Skeletal muscle satellite cell (primary cell): ENCODE results near the gene PLEKHF1.

Experiments
- H3K27me3 ChIP-seq: 2 replicates; pipeline ENCODE4 v1.7.0; 2013; ENCODE audit warnings: low read length; ENCODE audit not compliant: control insufficient read depth, insufficient read depth
- H3K36me3 ChIP-seq: 2 replicates; pipeline ENCODE4 v1.7.0; 2013; ENCODE audit warnings: mild to moderate bottlenecking, control low read depth, low read length; ENCODE audit not compliant: insufficient read depth
- H3K4me1 ChIP-seq: 2 replicates; pipeline ENCODE4 v1.7.0; 2013; ENCODE audit warnings: low read length; ENCODE audit not compliant: control insufficient read depth, insufficient read depth
- H3K4me2 ChIP-seq: 2 replicates; pipeline ENCODE4 v1.7.0; 2013; ENCODE audit warnings: mild to moderate bottlenecking, low read length
- H3K4me3 ChIP-seq: 2 replicates; pipeline ENCODE4 v1.7.0; 2013; ENCODE audit warnings: low read length
- H3K9ac ChIP-seq: 2 replicates; pipeline ENCODE4 v1.7.0; 2013; ENCODE audit warnings: mild to moderate bottlenecking, low read depth, low read length, moderate library complexity
- H3K9me3 ChIP-seq: replicated peaks from 2 replicates; pipeline ENCODE4 v1.7.0; 2013; ENCODE audit warnings: mild to moderate bottlenecking, control low read depth, low read length

The PLEKHF1 gene

DNA sequence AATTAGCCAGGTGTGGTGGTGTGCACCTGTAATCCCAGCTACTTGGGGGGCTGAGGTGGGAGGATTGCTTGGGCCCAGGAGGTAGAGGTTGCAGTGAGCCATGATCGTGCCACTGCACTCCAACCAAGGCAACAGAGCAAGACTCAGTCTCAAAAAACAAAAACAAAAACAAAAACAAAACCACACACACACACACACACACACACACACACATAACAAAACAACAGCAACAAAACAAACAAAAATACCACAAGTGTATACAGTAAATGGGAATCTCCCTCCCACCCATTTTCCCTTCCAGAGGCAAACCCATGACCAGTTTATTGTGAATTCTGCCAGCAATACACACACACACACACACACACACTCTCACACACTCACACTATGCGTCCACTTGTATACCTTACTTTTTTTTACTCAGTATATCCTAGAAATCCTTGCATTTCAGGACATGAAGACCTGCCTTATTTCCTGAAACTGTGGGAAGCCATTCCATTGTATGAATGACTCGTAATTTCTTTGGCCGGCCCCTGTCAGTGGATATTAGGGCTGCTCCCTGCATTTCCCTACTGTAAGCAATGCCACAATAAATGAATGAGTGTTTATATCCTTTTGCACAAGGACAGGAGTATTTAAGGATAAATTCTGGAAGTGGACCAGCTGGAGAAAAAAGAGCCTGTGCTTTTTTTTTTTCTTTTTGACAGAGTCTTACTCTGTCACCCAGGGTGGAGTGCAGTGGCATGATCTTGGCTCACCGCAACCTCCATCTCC lies 6.9 kb upstream of the PLEKHF1 start:
- Histone ChIP-seq H3K4me1 (peaks cover 31% of the 10 kb centered on the region), H3K36me3 (no peaks in the 10 kb centered on the region), H3K9me3 (no peaks in the 10 kb centered on the region), H3K27me3 (peaks cover 8% of the 10 kb centered on the region), H3K4me3 (no peak overlapping the region), H3K4me2 (no peak overlapping the region), H3K9ac (no peak overlapping the region)

DNA sequence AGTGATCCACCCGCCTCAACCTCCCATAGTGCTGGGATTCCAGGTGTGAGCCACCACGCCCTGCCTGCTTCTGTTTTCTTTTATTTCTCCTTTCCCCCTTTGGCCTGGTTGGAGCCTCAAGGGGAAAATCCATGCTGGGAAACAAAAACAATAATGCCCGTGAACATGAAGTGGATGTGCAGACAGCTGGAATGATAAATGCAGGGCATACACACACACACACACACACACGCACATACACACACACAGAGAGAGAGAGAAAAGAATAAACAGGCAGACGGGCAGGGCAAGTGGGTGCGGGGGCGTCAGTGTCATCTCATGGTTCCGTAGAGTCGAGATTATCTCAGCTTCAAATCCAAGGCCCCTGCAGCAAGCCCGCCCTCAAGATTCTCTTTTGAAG lies 4.4 kb upstream of the PLEKHF1 start:
- H3K9ac ChIP-seq = peak overlapping the region; percentile 84
- no peak overlapping the region for H3K4me3 ChIP-seq
- no peaks in the 10 kb centered on the region for H3K27me3 ChIP-seq
- H3K9me3 ChIP-seq = no peaks in the 10 kb centered on the region
- peaks cover 48% of the 10 kb centered on the region for H3K4me1 ChIP-seq
- no peaks in the 10 kb centered on the region for H3K36me3 ChIP-seq
- H3K4me2 ChIP-seq = peak overlapping the region; percentile 37

DNA sequence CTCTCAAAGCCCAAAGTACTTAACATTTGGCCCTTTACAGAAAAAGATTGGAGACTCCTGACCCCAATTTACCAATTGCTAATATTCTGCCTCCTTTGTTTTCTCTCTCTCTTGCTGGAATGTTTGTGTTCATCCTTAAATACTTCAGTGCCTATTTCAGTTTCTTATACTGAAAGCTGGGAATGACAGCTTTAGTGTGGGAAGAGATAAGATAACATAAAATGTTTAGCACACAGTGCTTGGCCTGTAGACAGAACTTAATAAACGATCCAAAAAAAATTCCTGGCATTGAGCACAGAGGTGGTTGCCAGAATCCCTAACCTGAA lies 3.0 kb upstream of the PLEKHF1 start:
- peak overlapping the region; percentile 60 for H3K4me3 ChIP-seq
- peaks cover 61% of the 10 kb centered on the region for H3K4me1 ChIP-seq
- no peaks in the 10 kb centered on the region for H3K36me3 ChIP-seq
- peak overlapping the region; percentile 86 for H3K4me2 ChIP-seq
- H3K27me3 ChIP-seq = no peaks in the 10 kb centered on the region
- no peaks in the 10 kb centered on the region for H3K9me3 ChIP-seq
- H3K9ac ChIP-seq = peak overlapping the region; percentile 84

DNA sequence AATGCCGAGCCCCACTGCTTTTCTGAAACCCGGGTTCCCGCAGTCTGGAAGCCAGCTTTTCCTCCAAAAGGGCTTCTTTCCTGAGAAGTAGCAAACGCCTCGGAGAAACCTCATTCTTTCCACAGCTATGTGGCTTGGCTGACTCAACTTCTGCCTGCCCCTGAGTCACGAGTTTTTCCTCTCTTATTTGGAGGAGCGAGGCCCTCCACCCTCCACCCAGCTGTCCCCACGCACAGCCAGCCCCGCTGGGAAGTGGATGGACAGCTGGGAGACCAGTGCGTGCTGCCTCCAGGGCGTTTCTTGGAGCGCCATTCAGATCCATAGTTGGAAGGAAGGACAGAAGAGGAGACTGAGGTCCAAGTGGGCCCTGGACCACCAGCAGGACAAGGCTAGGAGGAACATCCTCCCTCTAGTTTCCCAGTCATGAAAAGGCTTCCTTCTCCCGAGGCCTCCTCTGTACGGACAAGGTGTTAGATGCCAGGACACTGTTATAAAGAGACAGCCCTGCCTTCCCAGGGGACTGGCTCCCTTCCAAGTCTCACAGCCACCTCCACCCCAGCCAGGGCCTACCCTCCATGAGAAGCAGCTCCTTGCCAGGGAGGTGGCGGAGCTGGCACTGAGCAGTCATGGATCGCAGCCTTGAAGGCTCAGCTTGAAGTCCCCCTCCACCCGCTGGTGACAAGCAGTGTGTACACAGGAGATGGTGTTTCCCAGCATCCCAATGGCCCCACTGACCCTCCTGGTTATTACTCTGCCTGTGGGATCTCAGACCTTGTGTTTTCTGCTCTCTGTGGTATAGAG lies 2.5 kb upstream of the PLEKHF1 start:
- H3K4me1 ChIP-seq = peaks cover 65% of the 10 kb centered on the region
- peak overlapping the region; percentile 84 for H3K9ac ChIP-seq
- H3K36me3 ChIP-seq = no peaks in the 10 kb centered on the region
- no peaks in the 10 kb centered on the region for H3K9me3 ChIP-seq
- peak overlapping the region; percentile 86 for H3K4me2 ChIP-seq
- no peaks in the 10 kb centered on the region for H3K27me3 ChIP-seq
- peak overlapping the region; percentile 60 for H3K4me3 ChIP-seq

DNA sequence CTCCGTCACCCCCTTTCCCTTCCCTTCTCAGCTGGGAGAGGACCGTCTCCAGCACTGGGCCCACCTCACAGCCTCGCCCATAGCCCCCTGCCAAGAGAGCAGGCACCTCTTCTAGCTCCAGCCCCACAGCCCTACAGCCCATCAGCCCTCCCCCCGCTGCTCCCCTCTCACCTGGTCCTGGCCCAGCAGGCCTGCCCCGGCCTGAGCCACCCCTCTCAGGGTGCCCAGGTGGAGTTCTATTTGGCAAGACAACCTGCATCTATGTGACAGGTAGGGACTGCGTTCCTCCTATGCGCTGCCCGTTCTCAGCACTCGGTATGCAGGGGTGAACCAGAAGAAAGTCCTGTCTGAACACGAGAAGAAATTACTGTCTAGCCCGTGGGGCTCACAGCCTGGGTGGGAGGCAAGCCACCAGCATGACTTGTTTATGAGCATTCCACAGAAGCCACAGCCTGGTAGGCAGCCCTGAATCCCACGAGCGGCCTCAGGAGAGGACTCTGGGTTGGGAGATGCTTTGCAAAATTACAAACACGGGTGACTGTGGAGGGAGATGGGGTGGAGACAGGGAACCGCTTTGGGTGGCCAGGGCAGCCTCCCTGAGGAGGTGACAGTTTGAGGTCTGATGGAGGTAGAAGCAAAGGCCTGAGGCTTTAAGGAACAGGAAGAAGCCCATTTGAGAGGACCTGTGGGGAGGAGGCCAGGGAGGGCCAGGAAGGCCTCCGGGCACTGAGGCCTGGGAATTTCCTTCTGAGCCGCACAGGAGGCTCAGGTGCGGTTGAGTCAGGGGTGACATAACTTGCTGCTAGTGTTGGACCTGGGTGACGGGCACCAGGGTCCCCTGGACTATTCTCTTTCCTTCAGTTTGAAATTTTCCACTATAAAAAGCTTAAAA lies 1.2 kb upstream of the PLEKHF1 start:
- H3K4me1 ChIP-seq = peaks cover 76% of the 10 kb centered on the region
- peaks cover 4% of the 10 kb centered on the region for H3K36me3 ChIP-seq
- H3K4me2 ChIP-seq = peak overlapping the region; percentile 94
- no peaks in the 10 kb centered on the region for H3K27me3 ChIP-seq
- H3K4me3 ChIP-seq = no peak overlapping the region
- no peaks in the 10 kb centered on the region for H3K9me3 ChIP-seq
- H3K9ac ChIP-seq = peak overlapping the region; percentile 14

DNA sequence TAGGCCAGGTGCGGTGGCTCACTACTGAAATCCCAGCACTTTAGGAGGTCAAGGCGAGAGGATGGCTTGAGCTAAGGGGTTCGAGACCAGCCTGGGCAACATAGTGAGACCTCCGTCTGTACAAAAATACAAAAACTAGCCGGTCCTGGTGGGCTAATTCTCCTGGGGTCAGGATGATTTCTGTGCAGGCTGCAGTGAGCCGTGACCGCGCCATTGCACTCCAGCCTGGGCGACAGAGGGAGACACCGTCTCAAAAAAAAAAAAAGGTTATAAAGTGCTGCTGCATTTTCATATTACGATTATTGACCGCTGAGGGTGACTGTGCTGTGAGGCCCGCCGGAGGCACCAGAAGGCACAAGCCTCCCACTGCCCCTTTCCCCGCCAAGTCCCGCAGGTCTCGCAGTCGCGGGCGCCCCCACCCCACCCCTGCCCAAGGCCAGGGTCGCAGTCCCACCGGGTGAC lies 477 bp upstream of the PLEKHF1 start:
- Histone ChIP-seq H3K4me1 (peaks cover 76% of the 10 kb centered on the region), H3K9ac (peak overlapping the region; percentile 80), H3K36me3 (peaks cover 4% of the 10 kb centered on the region), H3K4me2 (peak overlapping the region; percentile 94), H3K27me3 (no peaks in the 10 kb centered on the region), H3K9me3 (no peaks in the 10 kb centered on the region), H3K4me3 (peak overlapping the region; percentile 91)

DNA sequence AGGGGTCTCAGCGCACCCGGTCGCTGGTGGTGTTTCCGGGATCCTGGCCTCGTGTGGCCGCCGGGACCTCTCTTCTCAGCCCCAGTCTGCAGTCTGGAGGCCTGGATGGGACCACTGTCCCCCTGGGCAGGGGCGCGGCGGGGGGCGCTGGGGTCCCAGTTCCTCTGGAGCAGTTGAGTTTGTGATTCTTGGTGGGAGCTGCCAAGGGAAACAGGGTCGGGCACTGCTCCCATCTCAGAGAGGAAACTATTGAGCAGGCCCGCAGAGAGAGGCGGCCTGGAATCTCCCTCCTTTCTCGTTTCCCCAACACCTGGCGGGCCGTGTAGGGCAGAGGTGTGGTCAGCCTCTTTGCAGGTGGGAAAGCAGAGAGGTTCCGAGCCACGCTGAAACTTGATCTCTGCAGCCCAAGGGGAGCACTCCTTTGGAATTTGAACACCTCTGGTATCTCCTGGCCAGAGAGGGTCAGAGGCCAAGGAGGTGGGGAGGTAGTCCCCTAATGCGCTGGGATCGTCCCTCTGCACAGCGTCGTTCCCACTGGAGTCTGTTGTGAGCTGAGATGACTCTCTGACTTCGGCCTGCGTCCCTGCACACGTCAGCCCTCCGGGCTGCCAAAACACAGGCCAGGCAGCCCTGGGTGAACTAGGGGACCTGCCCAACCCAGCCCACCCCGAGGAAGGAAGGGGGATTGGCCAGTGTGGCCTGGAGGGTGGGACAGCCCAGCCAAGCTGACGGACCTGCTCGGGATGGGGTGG lies 741 bp downstream of the PLEKHF1 start:
- H3K27me3 ChIP-seq = no peaks in the 10 kb centered on the region
- peaks cover 68% of the 10 kb centered on the region for H3K4me1 ChIP-seq

DNA sequence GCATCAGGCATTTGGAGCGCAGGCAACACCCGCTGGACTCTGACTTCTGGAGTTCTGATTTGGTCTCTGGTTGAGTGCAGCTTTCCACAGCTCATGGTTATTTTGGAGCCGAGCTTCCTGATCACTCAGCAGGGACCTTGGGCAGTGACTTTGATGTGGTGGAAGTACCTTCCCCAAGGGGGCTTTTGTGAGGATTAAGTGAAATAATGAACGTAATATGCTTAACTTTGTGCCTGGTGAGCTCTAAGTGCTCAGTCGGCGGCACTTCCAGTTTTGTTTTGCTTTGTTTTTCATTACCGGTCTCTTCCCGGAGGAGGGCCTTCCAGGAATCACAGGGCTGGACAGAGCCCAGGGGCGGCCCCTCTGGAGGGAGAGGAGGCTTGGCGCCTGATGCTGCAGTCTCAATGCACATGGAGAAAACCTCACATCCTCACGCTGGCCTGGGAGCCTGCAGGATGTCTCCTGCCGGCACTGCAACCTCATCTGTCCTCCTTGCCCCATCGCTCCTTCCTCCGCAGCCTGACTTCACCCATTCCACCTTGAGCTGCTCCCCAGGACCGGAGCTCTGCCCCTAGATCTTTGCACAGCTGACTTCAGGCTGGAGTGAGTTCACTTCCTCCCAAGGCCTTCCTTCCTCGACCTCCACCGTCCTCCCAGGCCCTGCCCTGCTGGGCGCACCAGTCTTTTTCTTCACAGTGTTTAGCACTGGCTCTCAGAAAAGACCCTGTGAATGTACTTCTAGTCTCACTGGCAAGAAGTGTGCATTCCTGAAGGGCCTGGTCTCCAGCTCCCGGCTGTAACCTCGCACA lies 1.5 kb downstream of the PLEKHF1 start:
- Histone ChIP-seq H3K4me1 (peaks cover 65% of the 10 kb centered on the region), H3K27me3 (no peaks in the 10 kb centered on the region), H3K9me3 (no peaks in the 10 kb centered on the region), H3K36me3 (peaks cover 4% of the 10 kb centered on the region), H3K4me2 (peak overlapping the region; percentile 94), H3K9ac (peak overlapping the region; percentile 80), H3K4me3 (peak overlapping the region; percentile 91)

More for the DNA sequence above, 741 bp downstream of the PLEKHF1 start:
- Histone ChIP-seq H3K4me2 (peak overlapping the region; percentile 94), H3K36me3 (peaks cover 4% of the 10 kb centered on the region), H3K9me3 (no peaks in the 10 kb centered on the region), H3K9ac (peak overlapping the region; percentile 80), H3K4me3 (peak overlapping the region; percentile 91)

DNA sequence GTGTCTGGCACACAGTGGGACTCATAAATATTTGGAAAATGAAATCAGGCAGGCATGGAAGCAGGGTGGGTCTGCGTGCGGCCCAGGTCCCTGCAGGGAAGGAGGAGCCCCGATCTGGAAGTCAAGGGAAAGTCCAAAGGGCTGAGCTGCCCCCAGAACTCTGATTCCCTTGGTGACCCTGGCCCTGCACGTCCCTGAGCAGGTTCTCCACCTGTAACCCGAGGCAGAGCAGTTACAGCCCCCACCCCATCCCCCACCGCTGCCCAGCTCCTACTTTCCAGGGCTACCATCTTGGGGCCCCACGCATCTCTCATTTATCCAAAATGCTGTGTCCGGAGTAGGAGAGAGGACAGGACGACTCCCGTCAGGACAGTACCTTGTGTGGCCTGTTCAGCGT lies 2.1 kb downstream of the PLEKHF1 start:
- no peaks in the 10 kb centered on the region for H3K9me3 ChIP-seq
- H3K36me3 ChIP-seq = peaks cover 4% of the 10 kb centered on the region
- H3K9ac ChIP-seq = peak overlapping the region; percentile 80
- peak overlapping the region; percentile 91 for H3K4me3 ChIP-seq
- peaks cover 62% of the 10 kb centered on the region for H3K4me1 ChIP-seq
- no peaks in the 10 kb centered on the region for H3K27me3 ChIP-seq
- H3K4me2 ChIP-seq = peak overlapping the region; percentile 94

DNA sequence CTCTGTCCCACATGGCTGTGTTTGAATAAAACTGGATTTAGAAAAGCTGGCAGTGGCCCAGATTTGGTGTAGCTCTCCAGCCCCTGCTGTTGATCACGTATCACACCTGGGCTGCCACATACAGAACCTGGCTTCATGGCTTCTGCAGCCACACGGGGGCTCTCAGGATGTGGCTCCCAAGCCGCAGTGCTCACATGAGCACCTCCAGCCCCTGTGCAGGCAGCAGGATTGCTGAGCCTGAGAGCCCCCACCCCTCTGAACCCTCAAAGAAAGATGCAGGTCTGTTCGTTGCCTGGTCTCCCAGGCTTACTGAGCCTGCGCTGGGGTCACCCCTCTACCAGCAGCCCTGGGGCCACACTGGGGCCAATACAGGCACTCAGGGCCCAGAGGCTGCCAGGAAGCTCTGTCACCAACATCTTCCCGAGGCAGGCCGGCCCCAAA lies 2.7 kb downstream of the PLEKHF1 start:
- Histone ChIP-seq H3K36me3 (peaks cover 4% of the 10 kb centered on the region), H3K4me1 (peaks cover 58% of the 10 kb centered on the region), H3K4me2 (no peak overlapping the region), H3K4me3 (no peak overlapping the region), H3K9ac (no peak overlapping the region), H3K9me3 (no peaks in the 10 kb centered on the region), H3K27me3 (no peaks in the 10 kb centered on the region)
